HG02840 (cell line): ENCODE results near the gene GCLM.
"Not testable (repeated sequence)": the region's sequence is repeated elsewhere in the genome, so short reads cannot be mapped to it uniquely, and the experiment has no call there.

Experiments used
- ATAC-seq: cut with Tn5 transposase; IDR thresholded peaks from one replicate; pipeline ENCODE4 v1.9.1; 2021; ENCODE audit warnings: mild to moderate bottlenecking, moderate library complexity, moderate number of reproducible peaks; ENCODE audit not compliant: unreplicated experiment, low FRiP score

The GCLM gene

GRCh38 chr1:93899543-93900207 lies 9.6 kb downstream of the GCLM start:
- ATAC-seq: no peak

- ATAC-seq: no peak
Observed at GRCh38 chr1:93888900-93889299, 20.3 kb downstream of the GCLM start.

GRCh38 chr1:93882269-93882668 lies 27.0 kb downstream of the GCLM start:
- ATAC-seq: no peak

- no peak for ATAC-seq
Observed at GRCh38 chr1:93880731-93881130, 28.5 kb downstream of the GCLM start.

GRCh38 chr1:93878889-93879586 lies 30.2 kb downstream of the GCLM start, which contains the start of gene DNTTIP2:
Gene DNTTIP2 (minus strand): TSS chr1:93879206. CDS start chr1:93879148, 58 bp downstream.
- peak; percentile 95 for ATAC-seq

GRCh38 chr1:93878501-93878888 lies 30.7 kb downstream of the GCLM start:
- ATAC-seq: peak; percentile 47

- ATAC-seq: no peak
Observed at GRCh38 chr1:93877529-93877928, 31.7 kb downstream of the GCLM start.

GRCh38 chr1:93876244-93876643 lies 33.0 kb downstream of the GCLM start:
- ATAC-seq: no peak

GRCh38 chr1:93874025-93874651 lies 35.1 kb downstream of the GCLM start:
- ATAC-seq: no peak

GRCh38 chr1:93871366-93871765 lies 37.9 kb downstream of the GCLM start:
- no peak for ATAC-seq

- ATAC-seq: no peak
Observed at GRCh38 chr1:93869653-93870052, 39.6 kb downstream of the GCLM start.

- ATAC-seq: not testable (repeated sequence)
Observed at GRCh38 chr1:93868492-93868891, 40.7 kb downstream of the GCLM start.

GRCh38 chr1:93865253-93865652 lies 44.0 kb downstream of the GCLM start:
- no peak for ATAC-seq

- no peak for ATAC-seq
Observed at GRCh38 chr1:93864175-93864574, 45.1 kb downstream of the GCLM start.

- not testable (repeated sequence) for ATAC-seq
Observed at GRCh38 chr1:93857653-93858052, 51.6 kb downstream of the GCLM start.

GRCh38 chr1:93855983-93856382 lies 53.2 kb downstream of the GCLM start:
- ATAC-seq: not testable (repeated sequence)

GRCh38 chr1:93853940-93854339 lies 55.3 kb downstream of the GCLM start:
- ATAC-seq: no peak

- no peak for ATAC-seq
Observed at GRCh38 chr1:93851878-93852277, 57.4 kb downstream of the GCLM start.

GRCh38 chr1:93851327-93851712 lies 57.9 kb downstream of the GCLM start:
- ATAC-seq: no peak

GRCh38 chr1:93850687-93851326 lies 58.4 kb downstream of the GCLM start:
- ATAC-seq: not testable (repeated sequence)

- no peak for ATAC-seq
Observed at GRCh38 chr1:93848350-93848883, 60.8 kb downstream of the GCLM start.
